Stimulated activated CD8-positive, alpha-beta memory T cell treated with anti-CD3 and anti-CD28 coated beads, Interleukin-4, amount 100 ng/mL, for 24 hours (primary cell): ENCODE results near the gene CHMP6.
"Not testable (repeated sequence)": the region's sequence is repeated elsewhere in the genome, so short reads cannot be mapped to it uniquely, and the experiment has no call there.

Source experiments
- DNase-seq: peaks from one replicate; pipeline ENCODE4 v3.0.0-alpha.2; 2020; ENCODE audit warnings: low read depth

CHMP6 gene

DNA sequence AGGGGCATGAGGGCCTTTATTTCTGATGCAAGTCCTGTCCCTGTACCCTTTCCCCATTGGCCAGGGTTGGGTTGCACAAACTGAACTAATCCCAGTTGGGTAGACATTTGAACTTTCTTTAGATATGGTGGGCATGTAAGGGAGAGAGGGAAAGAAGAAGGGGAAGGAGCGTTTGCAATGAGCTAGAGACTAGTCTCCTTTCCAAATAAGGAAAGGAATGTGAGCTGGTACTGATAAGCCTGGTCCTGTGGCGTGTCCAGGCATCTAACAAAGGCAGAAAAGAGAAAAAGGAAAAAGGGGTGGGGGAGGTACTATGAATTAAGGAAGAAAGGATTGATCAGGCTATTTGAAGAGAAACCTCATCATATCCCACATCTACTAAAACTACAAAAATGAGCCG, 20.3 kb downstream of the CHMP6 start:
- DNase-seq = no peak

DNA sequence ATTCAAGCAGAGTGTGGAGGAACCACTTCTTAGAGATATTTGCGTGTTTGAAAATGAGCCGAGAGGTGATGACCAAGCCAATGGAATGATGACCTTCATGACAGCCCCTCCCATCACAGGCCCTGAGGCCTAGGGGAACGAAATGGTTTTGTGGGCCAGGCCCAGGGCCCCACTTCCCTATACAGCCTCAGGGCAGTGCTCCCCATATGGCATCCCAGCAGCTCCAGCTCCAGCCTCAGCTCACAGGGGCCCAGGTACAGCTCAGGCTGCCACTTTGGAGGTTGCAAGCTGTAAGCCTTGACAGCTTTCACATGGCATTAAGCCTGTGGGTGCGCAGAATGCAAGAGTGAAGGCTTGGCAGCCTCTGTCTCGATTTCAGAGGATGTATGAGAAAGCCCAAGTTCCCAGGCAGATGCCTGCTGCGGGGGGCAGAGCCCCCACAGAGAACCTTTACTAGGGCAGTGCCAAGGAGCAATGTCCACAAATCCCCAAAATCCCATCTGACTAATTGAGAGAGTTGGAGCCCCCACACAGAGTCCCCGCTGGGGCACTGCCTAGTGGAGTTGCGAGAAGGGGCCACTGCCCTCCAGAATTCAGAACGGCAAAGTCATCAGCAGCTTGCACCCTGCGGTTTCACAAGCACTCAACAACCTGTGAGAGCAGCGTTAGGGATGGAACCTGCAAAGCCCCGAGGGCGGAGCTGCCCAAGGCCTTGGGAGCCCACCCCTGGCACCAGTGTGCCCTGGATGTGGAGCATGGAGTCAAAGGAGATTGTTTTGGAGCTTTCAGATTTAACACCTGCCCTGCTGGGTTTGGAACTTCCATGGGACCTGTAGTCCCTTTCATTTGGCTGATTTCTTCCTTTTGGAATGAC, 21.2 kb downstream of the CHMP6 start:
- no peak for DNase-seq

DNA sequence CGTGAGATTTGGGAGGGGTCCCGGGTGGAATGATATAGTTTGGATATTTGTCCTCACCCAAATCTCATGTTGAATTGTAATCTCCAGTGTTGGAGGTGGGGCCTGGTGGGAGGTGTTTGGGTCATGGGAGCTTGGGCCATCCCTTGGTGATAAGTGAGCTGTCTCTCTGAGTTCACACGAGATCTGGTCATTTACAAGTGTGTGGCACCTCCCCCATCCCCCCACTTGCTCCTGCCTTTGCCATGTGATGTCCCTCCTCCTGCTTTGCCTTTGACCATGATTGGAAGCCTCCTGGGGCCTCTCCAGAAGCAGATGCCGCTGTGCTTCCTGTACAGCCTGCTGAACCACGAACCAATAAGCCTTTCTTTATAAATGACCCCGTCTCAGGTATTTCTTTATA, 22.0 kb downstream of the CHMP6 start:
- DNase-seq = no peak

DNA sequence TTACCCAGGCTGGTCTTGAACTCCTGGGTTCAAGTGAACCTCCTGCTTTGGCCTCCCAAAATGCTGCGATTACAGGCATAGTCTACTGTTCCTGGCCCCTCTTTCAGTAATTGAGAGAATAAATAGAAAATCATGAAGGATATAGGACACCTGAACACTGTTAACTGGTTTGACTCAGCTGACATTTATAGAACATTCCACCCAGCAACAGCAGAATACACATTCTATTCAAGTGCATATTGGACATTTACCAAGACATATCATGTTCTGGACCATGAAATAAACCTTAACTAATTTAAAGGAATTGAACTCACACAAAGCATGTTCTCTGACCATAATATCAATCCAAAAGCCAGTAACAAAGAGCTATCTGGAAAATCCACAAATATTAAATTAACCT, 23.5 kb downstream of the CHMP6 start:
- no peak for DNase-seq

DNA sequence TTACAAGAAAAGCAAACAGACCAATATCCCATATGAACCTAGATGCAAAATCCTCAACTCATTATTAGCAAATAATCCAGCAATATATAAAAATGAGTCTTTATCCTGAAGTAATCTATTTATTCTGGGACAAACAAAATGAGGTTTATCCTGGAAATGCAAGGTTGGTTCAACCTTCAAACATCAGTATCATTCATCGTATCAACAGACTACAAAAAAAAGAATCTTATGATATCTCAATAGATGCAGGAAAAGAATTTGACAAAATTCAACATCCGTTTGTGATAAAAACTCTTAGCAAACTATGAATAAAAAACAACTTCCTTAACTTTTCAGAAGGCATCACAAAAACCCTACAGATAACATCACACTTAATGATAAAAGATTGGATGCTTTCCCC, 24.9 kb downstream of the CHMP6 start:
- DNase-seq = no peak

DNA sequence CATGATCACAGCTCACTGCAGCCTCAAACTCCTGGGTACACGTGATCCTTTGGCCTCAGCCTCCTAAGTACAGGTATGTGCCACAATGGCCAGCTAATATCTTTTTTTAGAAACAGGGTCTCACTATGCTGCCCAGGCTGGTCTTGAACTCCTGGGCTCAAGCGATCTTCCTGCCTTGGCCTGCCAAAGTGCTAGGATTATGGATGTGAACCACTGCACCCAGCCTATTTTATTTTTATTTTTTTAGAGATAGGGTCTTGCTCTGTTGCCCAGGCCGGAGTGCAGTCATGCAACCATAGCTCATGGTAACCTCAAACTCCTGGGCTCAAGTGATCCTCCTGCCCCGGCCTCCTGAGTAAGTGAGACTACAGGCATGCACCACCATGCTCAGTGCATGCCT, 25.7 kb downstream of the CHMP6 start:
- DNase-seq = not testable (repeated sequence)

- DNase-seq = no peak
Observed at GRCh38 chr17:81018044-81018802, 26.6 kb downstream of the CHMP6 start.

- no peak for DNase-seq
Observed at GRCh38 chr17:81019563-81020442, 28.2 kb downstream of the CHMP6 start.

GRCh38 chr17:81020443-81020766, 28.8 kb downstream of the CHMP6 start:
- no peak for DNase-seq

DNA sequence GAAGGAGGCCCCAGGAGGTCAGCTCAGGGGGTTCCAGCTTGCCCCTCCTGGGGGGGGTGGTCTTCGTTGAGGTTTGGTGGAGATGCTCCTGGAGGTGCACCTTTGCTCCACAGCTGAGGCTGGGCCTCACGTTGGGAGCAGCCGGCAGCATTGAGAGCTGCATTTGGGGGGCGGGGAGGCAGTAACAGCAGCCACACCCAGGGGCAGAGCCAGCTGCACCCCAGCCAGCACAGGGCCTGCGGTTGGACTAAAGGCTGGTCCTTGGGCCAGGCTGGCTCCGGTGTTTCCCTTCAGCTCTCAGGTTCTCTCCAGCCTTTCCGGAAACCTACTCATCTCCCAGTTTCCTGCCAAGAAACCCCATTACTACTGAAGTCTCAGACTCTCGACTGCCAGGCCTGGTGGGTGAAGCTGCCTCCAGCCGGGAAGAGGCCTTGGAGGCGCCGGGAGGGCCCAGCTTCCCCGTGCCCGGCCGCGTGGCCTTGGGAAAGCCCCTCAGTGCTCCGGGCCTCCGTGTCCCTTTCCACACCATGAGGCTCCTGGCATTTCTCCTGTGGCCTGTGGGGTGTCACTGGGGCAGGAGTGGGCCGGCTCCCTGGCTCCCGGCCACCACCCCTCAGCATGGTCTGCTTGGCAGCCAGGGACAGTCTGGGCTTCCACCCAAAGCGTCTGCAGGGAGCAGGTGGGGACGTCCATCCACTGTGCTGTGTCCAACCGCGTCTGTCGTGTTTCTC, 29.3 kb downstream of the CHMP6 start:
- DNase-seq = no peak

- no peak for DNase-seq
Observed at GRCh38 chr17:81021531-81022343, 30.1 kb downstream of the CHMP6 start.

- DNase-seq = no peak
Observed at GRCh38 chr17:81022344-81022676, 30.7 kb downstream of the CHMP6 start.

- DNase-seq = no peak
Observed at GRCh38 chr17:81025065-81025740, 33.6 kb downstream of the CHMP6 start.

GRCh38 chr17:81025741-81026129, 34.1 kb downstream of the CHMP6 start:
- DNase-seq = no peak

DNA sequence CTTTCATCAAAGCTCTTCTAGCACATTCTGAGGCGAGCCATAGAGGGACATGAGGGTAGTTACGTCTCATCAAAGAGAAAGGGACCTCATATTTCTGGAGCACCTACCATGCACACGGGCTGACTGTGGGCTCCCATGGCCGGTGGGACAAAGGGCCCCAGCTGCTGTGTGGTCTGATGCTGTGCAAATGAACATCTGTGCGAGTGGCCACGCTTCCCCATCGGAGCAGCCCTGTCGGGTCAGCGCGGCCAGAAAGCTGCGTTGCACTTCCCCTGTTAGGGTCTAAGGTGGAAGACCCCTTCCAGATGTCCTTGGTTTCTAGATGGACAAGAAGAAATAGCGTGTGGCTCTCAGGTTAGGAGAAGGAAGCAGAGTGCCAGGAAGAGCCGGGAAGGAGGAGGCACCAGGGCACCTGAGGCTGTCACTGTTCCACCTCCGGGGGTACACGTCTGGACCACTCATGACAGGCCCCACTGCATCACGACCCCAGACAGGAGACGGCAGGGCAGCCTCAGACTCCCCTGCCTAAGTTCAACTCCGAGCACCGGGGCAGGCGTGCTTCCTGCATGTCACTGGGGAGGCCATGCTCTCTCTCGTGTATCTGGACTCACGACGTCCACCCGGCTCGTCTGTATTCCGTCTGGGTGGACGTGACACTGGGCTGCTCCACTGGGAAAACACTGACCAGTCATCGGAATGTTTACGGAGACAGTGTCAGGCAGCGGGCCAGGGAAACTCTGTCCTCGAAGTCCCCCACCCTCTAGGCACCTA, 34.8 kb downstream of the CHMP6 start:
- no peak for DNase-seq

GRCh38 chr17:81027038-81027437, 35.4 kb downstream of the CHMP6 start:
- no peak for DNase-seq

DNA sequence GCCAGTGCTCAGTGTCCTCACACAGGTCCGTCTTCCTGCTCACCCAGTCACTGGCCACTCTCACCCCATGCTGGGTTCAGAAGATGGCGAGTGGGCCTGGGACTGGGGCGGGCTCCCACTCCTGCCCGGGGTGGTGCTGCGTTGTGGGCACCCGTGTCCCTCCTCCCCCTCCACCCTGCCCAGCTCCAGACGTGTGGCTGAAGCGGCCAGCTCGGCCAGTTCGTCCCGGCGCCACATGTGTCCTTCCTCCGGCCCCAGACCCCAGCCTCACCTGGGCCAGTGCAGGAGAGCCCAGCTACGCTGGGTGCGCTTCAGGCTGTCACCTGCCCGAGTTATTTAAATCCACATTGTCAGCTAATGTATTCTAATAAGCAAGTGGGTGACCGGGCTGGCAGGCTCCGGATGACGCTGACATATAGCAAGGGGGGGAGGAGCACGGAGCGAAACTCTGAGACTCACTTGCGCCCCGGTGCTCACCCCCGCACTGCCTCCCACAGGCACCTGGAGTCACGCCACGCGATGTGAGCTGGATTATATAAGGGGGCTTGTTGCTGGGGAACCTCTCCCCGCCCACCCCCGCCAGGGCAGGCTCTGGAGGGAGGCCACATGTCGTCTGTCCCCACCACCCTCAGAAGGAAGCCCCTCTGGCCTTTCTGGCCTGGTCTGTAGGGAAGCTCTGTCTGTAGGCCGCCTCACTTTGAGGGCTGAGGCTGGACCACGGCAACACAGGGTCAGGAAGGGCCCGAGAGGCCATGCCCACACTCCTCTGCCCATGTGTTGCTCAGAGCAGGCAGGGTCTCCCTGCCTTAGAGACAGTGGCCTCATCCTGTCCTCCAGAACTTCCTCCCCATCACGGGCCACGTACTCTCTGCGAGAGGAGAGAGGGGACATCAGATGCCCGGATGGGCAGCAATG, 36.2 kb downstream of the CHMP6 start:
- no peak for DNase-seq

- DNase-seq = no peak
Observed at GRCh38 chr17:81028506-81028858, 36.8 kb downstream of the CHMP6 start.

DNA sequence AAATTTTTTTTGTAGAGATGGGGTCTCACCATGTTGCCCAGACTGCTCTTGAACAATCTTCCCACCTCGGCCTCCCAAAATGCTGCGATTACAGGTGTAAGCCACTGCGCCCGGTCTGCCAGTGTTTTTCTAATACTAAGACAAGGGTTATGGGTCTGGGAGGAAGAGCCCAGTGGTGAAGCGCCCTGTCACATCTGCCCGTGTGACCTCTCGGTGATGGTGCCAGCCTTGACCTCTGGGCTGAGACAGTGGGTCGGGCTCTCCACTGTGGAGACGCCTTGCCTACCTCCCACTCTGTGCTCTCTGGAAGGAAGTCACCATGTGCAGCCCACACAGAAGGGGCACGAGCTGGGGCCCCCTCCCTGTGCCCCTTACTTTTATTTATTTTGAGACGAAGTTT, 38.2 kb downstream of the CHMP6 start:
- DNase-seq = no peak
